Vagina (tissue), 2 donors: ENCODE results near the gene TMEM74B.

Source experiments
- POLR2A ChIP-seq, 2 donors: fragments of 450-650 bp; IDR thresholded peaks; one replicate each; pipeline ENCODE4 v1.6.1; 2017; ENCODE audit warnings: antibody characterized with exemption in 2 of 2, mild to moderate bottlenecking in 2 of 2, moderate library complexity in 2 of 2
- TF ChIP-seq, protein P1 (sequence below), 3 experiments: fragments of 450-650 bp in 2 of 3; fragments of 200-600 bp in 1 of 3; sonication (generic) in 1 of 3; IDR thresholded peaks; one replicate each; pipeline ENCODE4 v1.5.1; 2017 to 2019; ENCODE audit warnings: antibody characterized with exemption in 3 of 3, mild to moderate bottlenecking in 2 of 3, moderate library complexity in 2 of 3

DNA sequence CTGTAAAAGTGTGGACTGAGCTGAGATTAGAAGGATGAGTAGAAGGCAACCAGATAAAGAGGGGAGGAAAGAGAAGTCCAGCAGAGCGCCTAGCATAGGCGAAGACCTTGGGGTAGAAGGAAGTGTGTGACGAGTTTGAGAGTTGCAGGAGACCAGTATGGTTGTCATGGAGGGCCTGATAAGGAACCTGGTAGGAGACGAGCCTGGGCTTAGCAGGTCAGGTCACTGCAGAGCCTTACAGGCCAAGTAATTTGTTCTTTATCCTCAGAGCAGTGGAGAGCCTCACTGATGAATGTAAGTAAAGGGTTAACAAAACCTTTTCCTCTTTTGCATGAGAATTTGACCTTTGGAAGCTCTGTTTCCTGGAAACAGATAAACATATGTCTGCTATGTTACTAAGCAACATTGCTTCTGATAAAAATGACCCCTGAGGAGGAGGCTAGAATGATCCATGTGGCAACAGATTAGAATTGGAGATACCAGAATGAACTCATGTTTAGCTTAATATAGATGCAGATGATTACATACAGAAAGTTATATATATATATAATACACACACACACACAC, 2.9 kb upstream of the TMEM74B start:
- TF ChIP-seq, protein P1, sequence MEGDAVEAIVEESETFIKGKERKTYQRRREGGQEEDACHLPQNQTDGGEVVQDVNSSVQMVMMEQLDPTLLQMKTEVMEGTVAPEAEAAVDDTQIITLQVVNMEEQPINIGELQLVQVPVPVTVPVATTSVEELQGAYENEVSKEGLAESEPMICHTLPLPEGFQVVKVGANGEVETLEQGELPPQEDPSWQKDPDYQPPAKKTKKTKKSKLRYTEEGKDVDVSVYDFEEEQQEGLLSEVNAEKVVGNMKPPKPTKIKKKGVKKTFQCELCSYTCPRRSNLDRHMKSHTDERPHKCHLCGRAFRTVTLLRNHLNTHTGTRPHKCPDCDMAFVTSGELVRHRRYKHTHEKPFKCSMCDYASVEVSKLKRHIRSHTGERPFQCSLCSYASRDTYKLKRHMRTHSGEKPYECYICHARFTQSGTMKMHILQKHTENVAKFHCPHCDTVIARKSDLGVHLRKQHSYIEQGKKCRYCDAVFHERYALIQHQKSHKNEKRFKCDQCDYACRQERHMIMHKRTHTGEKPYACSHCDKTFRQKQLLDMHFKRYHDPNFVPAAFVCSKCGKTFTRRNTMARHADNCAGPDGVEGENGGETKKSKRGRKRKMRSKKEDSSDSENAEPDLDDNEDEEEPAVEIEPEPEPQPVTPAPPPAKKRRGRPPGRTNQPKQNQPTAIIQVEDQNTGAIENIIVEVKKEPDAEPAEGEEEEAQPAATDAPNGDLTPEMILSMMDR (IDR thresholded peaks at IDR 0.05) = no peak
- no peak for TF ChIP-seq POLR2A (IDR thresholded peaks at IDR 0.05)
